Suppressor macrophage (primary cell): ENCODE measurements around the gene CDKN2D.
"Not testable (repeated sequence)": the region's sequence is repeated elsewhere in the genome, so short reads cannot be mapped to it uniquely, and the experiment has no call there.

Experiments
- DNase-seq, 4 experiments: peaks; one replicate each; pipeline ENCODE4 v3.0.0-alpha.2; 2020 to 2022

Gene CDKN2D

DNA sequence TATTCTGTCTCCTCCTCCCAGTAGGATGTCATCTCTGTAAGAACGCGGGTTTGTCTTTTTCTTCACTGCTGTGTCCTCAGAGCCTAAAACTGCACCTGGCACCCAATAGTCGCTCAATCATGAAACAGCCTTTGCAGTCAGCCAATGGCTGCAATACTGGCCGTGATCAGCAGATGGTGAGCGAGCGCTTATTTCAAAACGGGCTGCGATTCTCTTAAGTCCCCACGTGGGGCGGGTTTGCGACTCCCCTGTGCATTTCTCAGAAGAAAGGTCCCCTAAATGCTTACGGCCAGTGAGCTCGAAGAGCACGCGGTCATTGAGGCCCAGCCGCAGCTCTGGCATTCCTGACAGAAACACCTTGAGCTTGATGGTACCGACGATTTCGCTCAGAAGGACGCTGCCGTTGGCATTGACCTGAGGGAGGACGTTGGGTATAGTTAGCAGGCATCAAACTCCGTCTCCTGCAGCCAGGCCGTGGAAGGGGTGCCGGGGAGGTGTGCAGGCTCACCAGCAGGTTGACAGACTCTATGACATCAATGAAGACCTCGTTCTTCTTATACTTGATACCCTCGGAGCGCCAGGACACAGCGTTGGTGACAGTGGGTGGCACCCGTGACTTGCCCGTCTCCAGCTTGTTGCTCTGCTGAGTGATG lies 12.3 kb upstream of the CDKN2D start:
- peak; percentile 96 for DNase-seq

GRCh38 chr19:10577951-10578350 lies 9.2 kb upstream of the CDKN2D start:
- DNase-seq: no peak

GRCh38 chr19:10575011-10575716 lies 6.4 kb upstream of the CDKN2D start:
- no peak for DNase-seq

- DNase-seq: no peak
Measured at GRCh38 chr19:10574462-10574861, 5.7 kb upstream of the CDKN2D start.

DNA sequence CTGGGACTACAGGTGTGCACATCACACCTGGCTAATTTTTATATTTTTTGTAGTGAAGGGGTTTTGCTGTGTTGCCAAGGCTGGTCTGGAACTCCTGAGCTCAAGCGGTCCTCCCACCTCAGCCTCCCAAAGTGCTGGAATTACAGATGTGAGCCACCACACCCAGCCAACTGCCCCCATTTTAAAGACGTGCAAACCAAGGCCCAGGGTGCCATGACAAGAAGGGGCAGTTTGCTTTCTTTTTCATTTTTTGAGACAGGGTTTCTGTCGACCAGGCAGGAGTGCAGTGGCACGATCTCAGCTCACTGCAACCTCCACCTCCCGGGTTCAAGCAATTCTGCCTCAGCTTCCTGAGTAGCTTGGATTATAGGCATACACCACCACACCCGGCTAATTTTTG lies 5.0 kb upstream of the CDKN2D start:
- not testable (repeated sequence) for DNase-seq

- peak in 1 of 4 experiments; percentile 12 for DNase-seq
Measured at GRCh38 chr19:10568062-10568825, 535 bp downstream of the CDKN2D start.

DNA sequence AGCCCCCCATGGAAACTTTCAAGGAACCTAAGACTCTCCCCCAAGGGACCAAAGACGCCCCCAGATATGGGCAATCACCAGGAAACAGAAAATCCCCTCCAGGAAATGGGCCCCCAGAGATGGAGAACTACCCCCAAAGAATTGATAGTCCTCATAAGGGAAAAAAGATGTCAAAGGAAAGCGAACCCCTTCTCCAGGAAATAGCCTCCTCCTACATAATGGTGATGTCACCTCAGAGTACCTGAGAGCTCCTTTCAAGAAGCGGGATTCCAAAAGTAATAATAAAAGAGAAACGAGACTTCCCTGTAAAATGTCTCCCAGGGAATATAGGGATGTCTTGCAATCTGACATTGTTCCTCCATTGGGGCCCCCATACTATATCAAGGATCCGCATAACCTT lies 1.1 kb downstream of the CDKN2D start:
- DNase-seq: no peak

DNA sequence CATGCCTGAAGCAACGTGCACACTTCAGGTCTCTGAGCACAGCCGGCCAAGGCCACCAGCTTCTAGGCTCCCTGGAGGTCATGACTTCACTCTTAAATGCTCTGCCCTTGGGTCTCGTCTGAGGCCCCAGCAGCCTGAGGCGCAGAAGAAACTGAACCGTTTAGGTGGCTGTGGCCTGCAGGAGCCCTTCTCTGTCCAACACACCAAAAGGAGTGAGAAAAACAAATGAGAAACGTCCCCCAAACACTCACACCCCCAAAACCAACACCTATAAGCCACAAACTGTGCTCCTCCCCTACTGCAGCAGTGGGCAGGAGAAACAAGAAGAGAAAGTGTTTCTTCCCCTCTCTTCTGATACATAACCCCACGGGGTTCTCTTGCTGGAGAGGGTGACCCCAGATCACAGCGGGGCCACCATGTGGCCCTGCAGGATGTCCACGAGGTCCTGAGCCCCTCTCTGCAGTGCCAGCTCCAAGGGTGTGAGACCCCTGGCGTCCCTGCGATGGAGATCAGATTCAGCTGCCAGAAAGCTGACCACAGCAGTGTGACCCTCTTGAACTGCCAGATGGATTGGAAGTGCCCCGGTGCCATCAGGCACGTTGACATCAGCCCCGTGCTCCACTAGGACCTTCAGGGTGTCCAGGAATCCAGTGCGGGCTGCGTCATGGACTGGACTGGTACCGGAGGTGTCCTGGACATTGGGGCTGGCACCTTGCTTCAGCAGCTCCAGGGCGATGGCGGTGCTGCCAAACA lies 1.9 kb downstream of the CDKN2D start:
- peak; percentile 22 to 57 (median 44) for DNase-seq

GRCh38 chr19:10566408-10566657 lies 2.4 kb downstream of the CDKN2D start:
- no peak for DNase-seq

DNA sequence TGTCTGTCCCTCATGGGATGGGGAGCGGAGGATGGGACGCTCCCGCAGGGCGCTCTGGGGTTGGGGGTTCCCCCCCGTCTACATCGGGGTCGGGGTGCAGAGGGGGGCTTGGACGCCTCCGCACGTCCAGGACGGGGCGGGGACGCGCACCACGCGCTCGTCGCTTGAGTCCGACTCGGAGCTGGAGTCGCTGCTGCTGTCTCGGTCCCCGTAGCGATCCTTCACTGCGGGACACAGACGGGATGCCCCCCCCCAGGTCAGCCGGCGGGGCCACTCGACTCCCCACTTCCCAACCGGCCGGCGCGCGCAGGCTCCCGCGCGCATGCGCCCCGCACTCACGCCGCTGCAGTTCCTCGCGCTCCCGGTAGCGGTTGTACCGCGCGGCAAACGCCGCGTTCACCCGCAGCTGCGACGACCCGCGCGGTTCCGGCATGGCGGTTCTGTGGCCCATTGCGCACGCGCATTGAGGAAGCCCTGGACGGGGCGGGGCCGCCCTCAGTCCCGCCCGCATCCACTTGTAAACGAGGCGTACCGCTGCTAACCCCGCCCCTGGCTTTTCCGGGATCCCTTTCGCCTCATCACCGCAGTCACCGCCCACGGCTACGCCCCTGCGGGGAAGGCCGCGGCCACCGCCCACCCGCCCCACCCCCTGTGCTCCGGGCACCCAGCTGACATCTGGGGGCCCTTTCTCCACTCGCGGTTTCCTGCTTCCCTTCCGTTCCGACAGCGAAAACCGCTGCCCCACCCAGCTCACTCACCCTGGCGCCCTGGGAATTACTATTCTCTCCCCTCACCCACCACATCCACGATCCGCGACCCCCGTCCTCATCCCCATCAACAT lies 3.0 kb downstream of the CDKN2D start, which contains the start of gene KRI1:
KRI1 (minus strand) TSS at position 444 of the 841 bp plus-strand sequence; CDS start at position 433, 11 bp downstream.
- peak; percentile 99 to 100 (median 100) for DNase-seq

DNA sequence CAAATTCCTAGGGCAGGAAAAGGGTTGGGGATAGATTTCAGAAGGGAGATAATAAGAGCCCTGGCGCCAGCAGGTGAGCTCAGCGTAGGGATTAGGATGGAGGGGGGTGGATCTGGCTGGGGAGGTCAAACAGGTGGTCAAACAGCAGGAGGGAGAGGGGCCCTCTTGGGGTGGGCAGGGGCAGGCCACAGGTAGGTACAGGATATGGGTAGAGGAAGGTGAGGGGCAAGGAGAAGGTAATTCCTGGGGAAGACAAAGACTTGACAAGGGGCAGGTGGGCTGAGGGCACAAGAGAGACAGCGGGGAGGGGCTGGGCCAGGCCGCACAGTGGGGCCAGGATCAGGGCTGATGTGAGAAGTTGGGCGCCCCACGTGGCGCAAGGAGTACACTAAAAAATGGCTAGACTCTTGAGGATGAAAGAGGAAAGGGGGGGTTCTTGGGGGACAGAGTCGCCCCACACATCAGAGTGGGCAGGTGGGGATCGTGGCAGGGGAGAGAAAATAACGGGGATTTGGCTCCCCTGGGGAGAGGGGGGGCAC lies 3.7 kb downstream of the CDKN2D start:
- DNase-seq: peak; percentile 30 to 66 (median 49)

DNA sequence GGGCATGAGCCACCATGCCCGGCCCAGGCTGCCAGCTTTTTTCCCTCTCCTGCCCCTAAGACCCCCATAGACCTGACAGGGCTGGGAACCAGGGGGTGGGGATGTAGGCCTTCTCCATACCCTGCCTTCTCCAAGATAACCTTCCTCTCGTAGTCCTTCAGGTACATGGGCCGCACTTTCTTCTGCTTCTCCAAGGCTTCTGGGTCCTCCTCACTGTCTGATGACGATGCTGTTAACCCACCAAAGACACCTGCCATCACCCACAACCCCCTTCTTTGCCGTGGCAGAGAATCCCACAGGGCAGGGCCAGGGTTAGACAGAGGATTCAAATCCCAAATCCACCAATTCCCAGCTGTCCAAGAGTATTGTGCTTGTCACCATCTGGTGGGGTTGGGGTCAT lies 6.2 kb downstream of the CDKN2D start:
- no peak for DNase-seq

- DNase-seq: no peak
Measured at GRCh38 chr19:10560154-10560553, 8.6 kb downstream of the CDKN2D start.

- no peak for DNase-seq
Measured at GRCh38 chr19:10557603-10558197, 11.1 kb downstream of the CDKN2D start.

- DNase-seq: peak; percentile 17 to 50 (median 32)
Measured at GRCh38 chr19:10555610-10555973, 13.2 kb downstream of the CDKN2D start.

DNA sequence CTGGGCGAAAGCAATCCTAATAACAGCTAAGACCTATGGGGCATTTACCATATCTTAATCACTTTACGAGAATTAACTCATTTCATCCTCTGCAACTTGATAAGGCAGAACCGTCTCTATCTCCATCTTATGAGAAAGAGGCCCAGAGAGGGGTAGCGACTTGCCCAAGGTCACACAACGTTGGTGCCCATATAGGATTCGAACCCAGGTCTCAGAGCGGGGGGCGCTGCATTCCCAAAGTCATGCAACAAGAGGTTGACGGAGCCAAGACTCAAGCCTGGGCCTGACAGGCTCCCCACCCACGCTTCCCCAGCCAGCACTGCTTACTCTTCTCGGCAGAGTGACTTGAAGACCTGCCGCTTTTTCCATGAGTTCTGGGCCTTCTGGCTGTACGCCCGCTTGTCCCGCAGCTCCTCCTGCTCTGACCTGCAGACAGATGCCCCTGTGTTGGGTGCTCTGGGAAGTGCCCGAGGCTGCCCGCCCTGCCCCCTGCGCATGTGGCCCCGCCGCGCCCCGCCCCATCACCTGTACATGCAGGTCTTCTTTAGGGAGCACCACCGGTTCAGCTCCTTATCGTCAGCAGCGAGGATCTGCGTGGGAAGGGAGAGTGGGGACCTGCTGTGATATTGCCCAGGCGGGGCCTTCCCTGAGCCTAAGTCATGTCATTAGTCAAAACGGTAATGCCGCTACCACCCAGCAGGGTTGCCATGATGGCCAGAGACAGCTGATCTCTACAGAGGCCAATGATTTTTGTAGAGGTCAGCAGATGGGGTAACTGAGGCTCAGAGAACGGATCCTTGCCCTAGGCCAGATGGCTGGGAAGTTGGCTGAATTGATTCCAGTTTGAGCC lies 13.8 kb downstream of the CDKN2D start:
- peak in 1 of 4 experiments; percentile 38 for DNase-seq

DNA sequence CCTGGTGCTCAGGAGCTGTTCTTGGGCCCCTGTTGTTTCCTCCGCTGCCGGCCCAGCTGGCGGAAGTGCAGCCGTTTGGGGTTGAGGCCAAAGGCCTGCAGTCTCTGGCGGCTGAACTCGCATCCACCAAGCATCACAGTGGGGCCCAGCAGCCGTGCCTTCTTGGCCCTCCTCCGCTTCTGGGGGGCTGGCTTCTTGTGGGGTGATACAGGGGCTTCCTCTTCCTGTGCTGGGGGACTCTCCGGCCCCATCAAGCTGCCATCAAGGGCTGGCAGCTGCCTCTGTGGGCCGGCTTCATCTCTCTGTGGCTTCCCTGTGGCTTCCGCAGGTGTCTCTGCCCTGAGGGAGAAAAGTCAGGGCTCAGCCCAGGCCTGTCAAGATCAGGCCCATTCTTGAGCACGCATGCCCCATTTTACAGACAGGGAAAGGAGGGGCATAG lies 14.8 kb downstream of the CDKN2D start:
- DNase-seq: no peak

- DNase-seq: no peak
Measured at GRCh38 chr19:10553087-10553667, 15.6 kb downstream of the CDKN2D start.

- peak in 1 of 4 experiments; percentile 21 for DNase-seq
Measured at GRCh38 chr19:10552510-10553053, 16.2 kb downstream of the CDKN2D start.
